Breast epithelium (tissue), 4 donors: ENCODE results near the gene PLEKHH1. TPM values are rescaled to one million over a fixed set of nuclear protein-coding genes. Genes with fewer than 3 reads are reported as not detected.
A peak's percentile ranks its signal among the peaks of the same experiment; 100 is the strongest.

Experiments
- DNase-seq, 2 donors: peaks; one replicate each; pipeline ENCODE4 v3.0.0-alpha.2; 2019; ENCODE audit warnings: low spot score in 2 of 2
- H3K27ac ChIP-seq, 2 donors: fragments of 200-600 bp; sonication (generic) in 1 of 2; one replicate each; pipeline ENCODE4 v1.5.1; 2016 to 2019; ENCODE audit warnings: mild to moderate bottlenecking in 1 of 2
- H3K27me3 ChIP-seq, 2 donors: fragments of 200-600 bp; sonication (generic) in 1 of 2; one replicate each; pipeline versions ENCODE4 v1.5.1 to v1.6.0; 2017 to 2019; ENCODE audit warnings: control low read depth in 1 of 2, mild to moderate bottlenecking in 1 of 2
- H3K36me3 ChIP-seq: fragments of 200-600 bp; one replicate; pipeline ENCODE4 v1.5.1; 2019
- H3K4me1 ChIP-seq, 2 donors: fragments of 200-600 bp; sonication (generic); one replicate each; pipeline ENCODE4 v1.5.1; 2016 to 2019; ENCODE audit warnings: control low read depth in 1 of 2
- H3K4me3 ChIP-seq, 3 donors: fragments of 200-600 bp; sonication (generic); 1 replicate in 2 of 3; 2 replicates in 1 of 3; pipeline ENCODE4 v1.5.1; 2016 to 2019; ENCODE audit warnings: mild to moderate bottlenecking in 3 of 3, moderate library complexity in 2 of 3
- H3K9me3 ChIP-seq, 2 donors: fragments of 200-600 bp; sonication (generic) in 1 of 2; one replicate each; pipeline ENCODE4 v1.5.1; 2016 to 2019; ENCODE audit warnings: control low read depth in 1 of 2
- CTCF ChIP-seq, 3 donors: fragments of 450-650 bp; IDR thresholded peaks; one replicate each; pipeline ENCODE4 v1.5.1; 2016 to 2017; ENCODE audit warnings: antibody characterized with exemption in 3 of 3, mild to moderate bottlenecking in 3 of 3, moderate library complexity in 3 of 3
- POLR2A ChIP-seq: fragments of 450-650 bp; IDR thresholded peaks from one replicate; pipeline ENCODE4 v1.6.1; 2016; ENCODE audit warnings: antibody characterized with exemption, mild to moderate bottlenecking, moderate library complexity
- POLR2AphosphoS5 ChIP-seq, 3 donors: sonication (generic); formaldehyde crosslinking; IDR thresholded peaks; one replicate each; pipeline ENCODE4 v1.6.1; 2017; ENCODE audit warnings: antibody characterized with exemption in 3 of 3
- intact Hi-C: fragments of 100-400 bp; cut with DNase I; formaldehyde crosslinking; loops from one replicate; pipeline ENCODE4 v1.15.1; 2023; ENCODE audit warnings: low total_unique reads
- total RNA-seq, 3 donors: library from RNA; depleted of rRNA; stranded (reverse); fragments of >200 nt; gene quantifications; one replicate each; pipeline ENCODE4 v1.1.0, GENCODE V29; 2016

PLEKHH1 gene
- total RNA-seq, 3 donors from 2014 or later, result 2.9 to 18.9 (median 14.7) TPM

DNA sequence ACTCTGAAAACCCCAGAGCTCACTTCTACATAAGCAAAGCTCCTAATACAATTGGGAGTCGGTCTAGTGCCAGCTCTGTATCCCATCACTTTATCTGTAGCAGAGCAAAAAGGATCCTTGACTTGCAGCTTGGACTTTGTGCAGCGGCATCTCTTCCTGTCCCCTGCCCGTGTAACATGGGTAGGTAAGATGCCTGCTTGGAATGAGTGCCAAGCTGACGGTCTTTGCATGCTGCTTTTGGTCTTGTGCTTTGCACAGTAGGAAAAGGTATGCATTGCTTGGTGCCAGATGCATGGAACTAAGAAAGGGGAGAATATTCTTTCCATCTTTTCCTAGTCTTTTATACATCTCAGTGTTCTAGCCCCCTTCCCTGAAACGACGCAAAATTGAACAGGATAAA lies 6.9 kb upstream of the PLEKHH1 start:
- no peak overlapping the region for H3K4me3 ChIP-seq
- intact Hi-C loops, result no loop called here
- no peak for DNase-seq
- no peaks in the 10 kb centered on the region for H3K9me3 ChIP-seq
- no peaks in the 10 kb centered on the region for H3K36me3 ChIP-seq
- H3K4me1 ChIP-seq, result no peaks in the 10 kb centered on the region
- no peak for TF ChIP-seq POLR2A
- no peak for TF ChIP-seq POLR2AphosphoS5 (IDR thresholded peaks at IDR 0.05)
- TF ChIP-seq CTCF (IDR thresholded peaks at IDR 0.05), result no peak
- no peak overlapping the region for H3K27ac ChIP-seq
- no peaks in the 10 kb centered on the region for H3K27me3 ChIP-seq

- DNase-seq, result no peak
- H3K27me3 ChIP-seq, result no peaks in the 10 kb centered on the region
- H3K36me3 ChIP-seq, result no peaks in the 10 kb centered on the region
- intact Hi-C loops, result no loop called here
- no peaks in the 10 kb centered on the region for H3K4me1 ChIP-seq
- no peaks in the 10 kb centered on the region for H3K9me3 ChIP-seq
- TF ChIP-seq POLR2A, result no peak
- peak in 2 of 3 donors; percentile 56 to 62 for TF ChIP-seq CTCF (IDR thresholded peaks at IDR 0.05)
- H3K27ac ChIP-seq, result no peak overlapping the region
- H3K4me3 ChIP-seq, result no peak overlapping the region
These were observed 6.2 kb upstream of the PLEKHH1 start for GRCh38 chr14:67526676-67527459.

DNA sequence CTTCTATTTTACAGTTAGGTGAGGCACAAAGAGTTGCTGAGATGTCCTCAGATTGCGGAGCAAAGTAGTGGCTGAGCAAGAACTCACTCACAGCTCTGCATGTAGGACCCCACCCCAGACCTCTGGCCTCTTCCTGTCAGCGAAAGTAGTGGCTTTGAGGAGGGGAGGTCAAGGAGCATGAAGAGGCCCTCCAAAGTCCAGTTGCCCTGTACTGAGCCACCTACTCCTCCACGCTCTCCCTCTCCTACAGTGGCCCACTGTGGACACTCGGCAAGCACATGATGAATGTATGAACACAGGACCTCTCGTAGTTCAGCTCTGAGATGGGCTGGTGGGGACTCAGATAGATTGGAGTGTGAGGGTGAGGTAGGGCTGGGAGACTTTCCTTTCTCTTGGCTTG lies 5.3 kb upstream of the PLEKHH1 start:
- intact Hi-C loops, result no loop called here
- DNase-seq, result no peak
- H3K36me3 ChIP-seq, result no peaks in the 10 kb centered on the region
- no peaks in the 10 kb centered on the region for H3K9me3 ChIP-seq
- H3K27ac ChIP-seq, result no peak overlapping the region
- no peak overlapping the region for H3K4me3 ChIP-seq
- H3K4me1 ChIP-seq, result no peaks in the 10 kb centered on the region
- no peaks in the 10 kb centered on the region for H3K27me3 ChIP-seq
- TF ChIP-seq CTCF (IDR thresholded peaks at IDR 0.05) (no peak), POLR2A (no peak)

DNA sequence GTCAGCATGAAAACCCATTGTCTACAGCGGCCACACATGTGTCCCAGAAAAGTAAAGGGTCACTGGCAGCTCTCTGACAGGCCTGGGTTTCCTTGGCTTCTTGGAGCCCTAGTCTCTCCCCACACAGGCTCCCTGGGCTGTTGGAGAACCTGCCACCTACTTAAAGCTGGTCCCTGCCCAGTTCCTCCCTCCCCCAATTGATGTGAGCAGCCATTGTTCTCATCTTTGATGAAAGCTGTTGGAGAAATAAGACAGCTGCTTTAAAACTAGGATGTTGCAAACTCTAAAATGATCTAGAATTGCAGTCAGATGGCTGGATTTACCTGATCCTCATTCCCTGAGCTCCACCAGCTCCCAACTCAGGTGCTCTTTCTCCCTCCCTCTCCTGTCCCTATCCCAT lies 4.8 kb upstream of the PLEKHH1 start:
- no peak for TF ChIP-seq POLR2A
- TF ChIP-seq POLR2AphosphoS5 (IDR thresholded peaks at IDR 0.05), result no peak
- TF ChIP-seq CTCF (IDR thresholded peaks at IDR 0.05), result no peak
- Histone ChIP-seq H3K27me3 (no peaks in the 10 kb centered on the region), H3K9me3 (no peaks in the 10 kb centered on the region), H3K36me3 (no peaks in the 10 kb centered on the region), H3K4me3 (no peak overlapping the region), H3K4me1 (no peaks in the 10 kb centered on the region), H3K27ac (no peak overlapping the region)
- no peak for DNase-seq
- intact Hi-C loops, result no loop called here

DNA sequence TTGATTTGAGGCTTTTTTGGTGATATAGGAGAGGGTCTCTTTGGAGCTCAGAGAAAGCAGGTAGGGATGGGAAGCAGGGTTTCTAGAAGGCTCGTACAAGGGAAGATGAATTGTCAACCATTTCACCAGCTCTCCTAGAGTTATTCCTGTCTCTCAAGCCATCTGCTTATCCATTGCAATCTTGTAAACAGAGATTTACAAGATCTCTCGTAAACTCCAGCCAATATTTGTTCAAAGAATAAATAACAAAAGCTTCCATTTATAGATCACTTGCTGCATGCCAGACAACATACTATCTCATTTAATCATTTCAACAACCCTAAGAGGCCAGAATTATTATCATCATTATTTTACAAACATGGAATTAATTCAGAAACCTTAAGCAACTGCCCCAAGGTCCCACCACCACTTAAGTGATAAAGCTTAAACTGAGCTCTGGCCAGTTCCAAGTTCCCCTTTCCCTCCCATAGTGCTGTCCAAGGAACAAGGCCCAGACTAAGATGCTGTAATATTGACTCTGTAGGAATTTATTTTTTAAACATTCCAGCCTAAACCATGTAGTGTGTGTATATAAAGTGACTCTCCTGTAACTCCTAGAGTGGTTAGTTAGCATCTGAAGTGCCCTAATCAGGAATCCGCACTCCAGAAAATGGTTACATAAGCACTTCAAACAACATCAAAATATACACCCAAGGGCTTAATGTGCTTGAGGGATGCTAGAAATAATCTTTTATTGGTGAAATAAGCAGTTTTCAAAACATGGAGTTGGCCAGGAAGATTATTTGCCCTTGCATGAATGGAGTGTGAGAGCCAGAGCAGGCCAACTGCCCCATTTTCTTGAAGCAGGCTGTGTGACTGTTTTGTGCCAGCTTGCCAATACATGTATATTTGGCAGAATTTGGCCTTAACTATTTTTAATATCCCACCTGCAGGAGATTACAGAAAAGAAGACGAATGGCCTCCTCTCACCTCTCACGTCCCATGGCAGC lies 2.8 kb upstream of the PLEKHH1 start:
- Histone ChIP-seq H3K4me1 (no peaks in the 10 kb centered on the region), H3K36me3 (no peaks in the 10 kb centered on the region), H3K27me3 (no peaks in the 10 kb centered on the region), H3K4me3 (no peak overlapping the region), H3K9me3 (no peaks in the 10 kb centered on the region), H3K27ac (no peak overlapping the region)
- no peak for DNase-seq
- intact Hi-C loops, result no loop called here
- TF ChIP-seq POLR2AphosphoS5 (IDR thresholded peaks at IDR 0.05), result no peak
- TF ChIP-seq CTCF (IDR thresholded peaks at IDR 0.05), result no peak
- TF ChIP-seq POLR2A, result no peak
